SJSA1 (cell line): ENCODE data around the gene MDH1B. TPM values are rescaled to one million over a fixed set of nuclear protein-coding genes. Genes with fewer than 3 reads are reported as not detected.
"Not testable (repeated sequence)": the region's sequence is repeated elsewhere in the genome, so short reads cannot be mapped to it uniquely, and the experiment has no call there.

Experiments
- DNase-seq, 2 experiments: peaks; one replicate each; pipeline ENCODE4 v3.0.0-alpha.2; 2015 to 2020; ENCODE audit warnings: low spot score in 2 of 2, low read depth in 1 of 2
- H3K27ac ChIP-seq: fragments of 250-450 bp; sonication (Bioruptor Pico); 2 replicates; pipeline ENCODE4 v1.5.1; 2020; ENCODE audit warnings: mild to moderate bottlenecking, moderate library complexity
- H3K27me3 ChIP-seq: fragments of 250-450 bp; sonication (Bioruptor Pico); replicated peaks from 2 replicates; pipeline ENCODE4 v1.5.1; 2020; ENCODE audit warnings: mild to moderate bottlenecking, moderate library complexity
- H3K36me3 ChIP-seq: fragments of 250-450 bp; sonication (Bioruptor Pico); 2 replicates; pipeline ENCODE4 v1.5.1; 2020; ENCODE audit warnings: mild to moderate bottlenecking
- H3K4me1 ChIP-seq: fragments of 250-450 bp; sonication (Bioruptor Pico); replicated peaks from 2 replicates; pipeline ENCODE4 v1.6.1; 2021; ENCODE audit warnings: mild to moderate bottlenecking
- H3K4me3 ChIP-seq: fragments of 250-450 bp; sonication (Bioruptor Pico); 2 replicates; pipeline ENCODE4 v1.5.1; 2020; ENCODE audit warnings: mild to moderate bottlenecking
- H3K9me3 ChIP-seq: fragments of 250-450 bp; sonication (Bioruptor Pico); replicated peaks from 2 replicates; pipeline ENCODE4 v1.5.1; 2020; ENCODE audit warnings: mild to moderate bottlenecking
- total RNA-seq: library from RNA; depleted of rRNA; stranded (reverse); fragments of >200 nt; shearing (Covaris generic); gene quantifications from 2 replicates; pipeline ENCODE4 v1.2.3, GENCODE V29; 2014; rRNA removed

Gene MDH1B
- 0.42 and 1.8 TPM in 2 replicates for total RNA-seq

GRCh38 chr2:206765242-206766056 is at the start of gene MDH1B, which contains the start of gene FASTKD2:
TSS of gene MDH1B (minus strand) at chr2:206765328. CDS start at chr2:206765271, 57 bp downstream.
TSS of gene FASTKD2 (plus strand) at chr2:206765606. CDS start at chr2:206766694, 1,088 bp downstream.
- H3K27ac ChIP-seq: peak within 1 kb of the TSS; percentile 66
- no peaks in the 10 kb centered on the region for H3K27me3 ChIP-seq
- peaks cover 8% of the 10 kb centered on the region; the same call in 1 of the 2 replicates for H3K4me1 ChIP-seq
- peaks cover 29% of the 10 kb centered on the region for H3K36me3 ChIP-seq
- H3K4me3 ChIP-seq: peak within 1 kb of the TSS; percentile 54
- no peaks in the 10 kb centered on the region for H3K9me3 ChIP-seq
- DNase-seq: peak; percentile 88 to 96

GRCh38 chr2:206814498-206814897 is 49.4 kb upstream of the MDH1B start:
- no peaks in the 10 kb centered on the region for H3K4me1 ChIP-seq
- no peak overlapping the region for H3K27ac ChIP-seq

GRCh38 chr2:206812471-206812870 is 47.3 kb upstream of the MDH1B start:
- not testable (repeated sequence) for H3K4me1 ChIP-seq, H3K4me3 ChIP-seq, H3K36me3 ChIP-seq, DNase-seq, H3K27me3 ChIP-seq, H3K9me3 ChIP-seq, H3K27ac ChIP-seq

More at GRCh38 chr2:206814498-206814897, 49.4 kb upstream of the MDH1B start:
- DNase-seq: no peak
- Histone ChIP-seq H3K9me3 (no peaks in the 10 kb centered on the region), H3K4me3 (no peak overlapping the region), H3K36me3 (no peaks in the 10 kb centered on the region), H3K27me3 (no peaks in the 10 kb centered on the region)

GRCh38 chr2:206807624-206808023 is 42.5 kb upstream of the MDH1B start:
- H3K36me3 ChIP-seq, DNase-seq, H3K4me3 ChIP-seq, H3K9me3 ChIP-seq, H3K4me1 ChIP-seq, H3K27me3 ChIP-seq, H3K27ac ChIP-seq: not testable (repeated sequence)

GRCh38 chr2:206805887-206806607 is 40.9 kb upstream of the MDH1B start:
- no peak for DNase-seq
- H3K9me3 ChIP-seq: no peaks in the 10 kb centered on the region
- H3K4me1 ChIP-seq: no peaks in the 10 kb centered on the region
- H3K36me3 ChIP-seq: no peaks in the 10 kb centered on the region
- no peaks in the 10 kb centered on the region for H3K27me3 ChIP-seq
- no peak overlapping the region for H3K27ac ChIP-seq
- H3K4me3 ChIP-seq: no peak overlapping the region

GRCh38 chr2:206804326-206804725 is 39.2 kb upstream of the MDH1B start:
- DNase-seq: no peak
- Histone ChIP-seq H3K4me3 (no peak overlapping the region), H3K27ac (no peak overlapping the region), H3K9me3 (no peaks in the 10 kb centered on the region), H3K4me1 (peaks cover 6% of the 10 kb centered on the region; the same call in 1 of the 2 replicates), H3K27me3 (no peaks in the 10 kb centered on the region), H3K36me3 (no peaks in the 10 kb centered on the region)

- H3K27ac ChIP-seq: no peak overlapping the region
- H3K9me3 ChIP-seq: no peaks in the 10 kb centered on the region
- H3K36me3 ChIP-seq: no peaks in the 10 kb centered on the region
- H3K27me3 ChIP-seq: no peaks in the 10 kb centered on the region
- no peak overlapping the region for H3K4me3 ChIP-seq
- no peak for DNase-seq
- H3K4me1 ChIP-seq: peaks cover 6% of the 10 kb centered on the region; the same call in 1 of the 2 replicates
Observed at GRCh38 chr2:206802654-206803514, 37.8 kb upstream of the MDH1B start.

- no peaks in the 10 kb centered on the region for H3K36me3 ChIP-seq
- no peaks in the 10 kb centered on the region for H3K9me3 ChIP-seq
- H3K4me1 ChIP-seq: peaks cover 6% of the 10 kb centered on the region; the same call in 1 of the 2 replicates
- H3K27me3 ChIP-seq: no peaks in the 10 kb centered on the region
- no peak overlapping the region for H3K4me3 ChIP-seq
- no peak for DNase-seq
- H3K27ac ChIP-seq: no peak overlapping the region
Observed at GRCh38 chr2:206801418-206802189, 36.5 kb upstream of the MDH1B start.

GRCh38 chr2:206800506-206801417 is 35.6 kb upstream of the MDH1B start:
- H3K27me3 ChIP-seq: no peaks in the 10 kb centered on the region
- no peak overlapping the region for H3K27ac ChIP-seq

GRCh38 chr2:206799083-206799482 is 34.0 kb upstream of the MDH1B start:
- H3K9me3 ChIP-seq: no peaks in the 10 kb centered on the region
- no peak for DNase-seq

More at GRCh38 chr2:206800506-206801417, 35.6 kb upstream of the MDH1B start:
- Histone ChIP-seq H3K9me3 (no peaks in the 10 kb centered on the region), H3K4me1 (peaks cover 6% of the 10 kb centered on the region; the same call in 1 of the 2 replicates), H3K4me3 (no peak overlapping the region), H3K36me3 (no peaks in the 10 kb centered on the region)
- DNase-seq: peak; percentile 60 to 63

GRCh38 chr2:206798000-206798399 is 32.9 kb upstream of the MDH1B start:
- no peaks in the 10 kb centered on the region for H3K27me3 ChIP-seq
- no peak overlapping the region for H3K27ac ChIP-seq
- no peak overlapping the region for H3K4me3 ChIP-seq
- peaks cover 5% of the 10 kb centered on the region; the same call in 1 of the 2 replicates for H3K36me3 ChIP-seq
- H3K9me3 ChIP-seq: no peaks in the 10 kb centered on the region
- H3K4me1 ChIP-seq: peaks cover 6% of the 10 kb centered on the region; the same call in 1 of the 2 replicates
- DNase-seq: no peak

More at GRCh38 chr2:206799083-206799482, 34.0 kb upstream of the MDH1B start:
- Histone ChIP-seq H3K27ac (no peak overlapping the region), H3K36me3 (0 out of 2 replicates have a peak, but pooled peaks cover 5% of the 10 kb centered on the region), H3K27me3 (no peaks in the 10 kb centered on the region), H3K4me3 (no peak overlapping the region), H3K4me1 (peaks cover 6% of the 10 kb centered on the region; the same call in 1 of the 2 replicates)

- peaks cover 9% of the 10 kb centered on the region for H3K36me3 ChIP-seq
- no peak overlapping the region for H3K4me3 ChIP-seq
- DNase-seq: no peak
- no peaks in the 10 kb centered on the region for H3K9me3 ChIP-seq
- no peak overlapping the region for H3K27ac ChIP-seq
- H3K27me3 ChIP-seq: no peaks in the 10 kb centered on the region
- peaks cover 6% of the 10 kb centered on the region; the same call in 1 of the 2 replicates for H3K4me1 ChIP-seq
Observed at GRCh38 chr2:206797376-206797775, 32.2 kb upstream of the MDH1B start.
